GM18873 (cell line): Measurements from ENCODE around the gene DERA.
A peak's percentile ranks its signal among the peaks of the same experiment; 100 is the strongest.
"Not testable (repeated sequence)": the region's sequence is repeated elsewhere in the genome, so short reads cannot be mapped to it uniquely, and the experiment has no call there.

Experiments used
- ATAC-seq: cut with Tn5 transposase; IDR thresholded peaks from one replicate; pipeline ENCODE4 v1.9.1; 2021; ENCODE audit warnings: mild to moderate bottlenecking, moderate library complexity, moderate number of reproducible peaks; ENCODE audit not compliant: unreplicated experiment, low FRiP score

DERA gene

DNA sequence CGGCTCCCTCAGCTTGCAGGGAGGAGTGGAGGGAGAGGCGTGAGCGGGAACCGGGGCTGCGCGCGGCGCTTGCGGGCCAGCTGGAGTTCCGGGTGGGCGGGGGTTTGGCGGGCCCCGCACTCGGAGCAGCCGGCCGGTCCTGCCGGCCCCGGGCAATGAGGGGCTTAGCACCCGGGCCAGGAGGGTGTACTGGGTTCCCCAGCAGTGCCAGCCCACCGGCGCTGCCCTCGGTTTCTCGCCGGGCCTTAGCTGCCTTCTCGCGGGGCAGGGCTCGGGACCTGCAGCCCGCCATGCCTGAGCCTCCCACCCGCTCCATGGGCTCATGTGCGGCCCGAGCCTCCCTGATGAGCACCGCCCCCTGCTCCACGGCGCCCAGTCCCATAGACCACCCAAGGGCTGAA is 146.2 kb downstream of the DERA start:
- not testable (repeated sequence) for ATAC-seq

DNA sequence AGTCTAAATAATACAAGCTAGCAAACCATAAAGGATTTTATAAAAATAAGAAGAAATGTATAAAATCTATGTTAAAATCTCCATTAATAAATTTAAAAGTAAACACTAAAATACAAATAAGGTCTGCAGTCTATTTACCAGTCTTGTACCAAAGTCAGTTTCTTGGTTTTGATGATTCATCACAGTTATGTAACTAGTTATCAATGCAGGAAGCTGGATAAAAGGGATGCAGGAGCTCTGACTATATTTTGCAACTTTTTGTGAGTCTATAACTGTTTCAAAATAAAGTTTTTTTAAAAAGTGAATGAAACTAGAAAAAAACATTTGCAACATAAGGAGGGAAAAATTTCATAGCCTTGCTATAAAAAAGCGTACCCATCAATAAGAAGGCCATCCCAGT is 151.5 kb downstream of the DERA start:
- no peak for ATAC-seq

DNA sequence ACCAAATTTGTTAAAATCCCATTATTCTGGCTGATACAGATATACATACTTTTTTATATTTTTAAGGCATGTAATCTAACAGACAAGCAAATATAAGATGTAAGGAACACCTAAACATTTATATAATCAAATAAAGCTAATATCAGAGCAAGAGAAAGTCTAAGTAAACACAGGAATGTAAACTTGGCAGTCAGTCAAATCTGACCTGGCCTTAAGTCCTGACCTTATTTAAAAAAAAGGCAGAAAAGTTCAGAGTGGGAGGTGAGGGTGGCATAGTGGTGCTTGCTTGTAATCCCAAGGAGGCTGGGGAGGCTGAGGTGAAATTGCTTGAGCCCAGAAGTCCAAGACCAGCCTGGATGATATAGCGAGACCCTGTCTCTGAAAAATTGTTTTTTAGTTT is 152.6 kb downstream of the DERA start:
- no peak for ATAC-seq

DNA sequence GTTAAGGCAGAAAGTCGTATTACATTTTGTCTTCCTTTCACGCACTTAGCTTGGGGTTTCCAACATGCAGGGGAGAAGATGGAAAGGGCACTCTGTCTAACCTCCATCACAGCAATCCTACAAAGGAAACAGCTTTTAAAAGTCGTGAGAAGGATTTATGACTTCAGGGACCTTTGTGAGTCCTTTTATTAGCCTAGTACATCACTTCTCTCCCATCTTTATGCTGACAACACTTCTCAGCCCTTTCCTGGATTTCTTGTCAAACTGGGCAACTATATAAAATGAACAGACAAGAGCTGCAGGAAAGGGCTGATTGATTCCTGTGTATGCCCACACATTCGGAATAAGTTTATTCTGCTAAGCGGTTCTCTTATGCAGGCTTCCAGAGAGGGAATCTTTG is 159.0 kb downstream of the DERA start:
- no peak for ATAC-seq

DNA sequence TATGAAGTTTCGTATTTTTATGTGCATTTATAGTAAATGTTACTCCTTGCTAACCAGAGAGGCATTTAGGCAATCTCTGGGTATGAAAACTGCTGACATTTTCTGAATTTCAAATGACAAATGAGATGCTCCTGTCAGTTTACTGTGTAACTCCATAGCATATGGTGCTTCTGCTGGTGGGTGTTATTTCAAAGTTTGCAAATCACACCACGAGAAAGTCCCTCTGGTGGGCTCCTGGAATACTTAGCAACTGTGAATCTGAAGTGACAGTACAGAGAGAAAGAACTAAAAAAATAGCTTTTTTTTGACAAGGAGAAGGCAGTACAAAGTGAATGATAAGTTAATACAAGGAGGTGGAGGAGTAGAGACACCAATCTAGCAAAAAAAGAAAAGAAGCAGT is 161.5 kb downstream of the DERA start:
- no peak for ATAC-seq

DNA sequence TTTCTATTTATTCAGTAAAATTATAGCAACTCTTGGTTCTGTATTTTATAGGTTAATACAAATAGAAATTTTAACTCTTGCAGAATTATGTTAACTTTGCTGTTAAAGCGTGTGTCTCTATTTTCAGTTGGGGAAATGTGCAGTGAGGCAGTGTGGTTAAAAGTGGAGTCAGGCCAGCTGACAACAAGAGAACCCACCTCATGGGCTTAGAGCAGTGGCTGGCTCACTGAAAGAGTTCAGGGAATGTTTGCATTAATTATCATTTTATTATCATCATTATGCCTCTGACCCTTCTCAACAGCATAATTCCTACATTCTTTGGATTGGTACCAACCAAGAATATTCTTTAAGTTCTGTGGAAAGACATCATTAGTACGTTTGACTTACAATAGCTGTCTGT is 163.8 kb downstream of the DERA start:
- no peak for ATAC-seq

DNA sequence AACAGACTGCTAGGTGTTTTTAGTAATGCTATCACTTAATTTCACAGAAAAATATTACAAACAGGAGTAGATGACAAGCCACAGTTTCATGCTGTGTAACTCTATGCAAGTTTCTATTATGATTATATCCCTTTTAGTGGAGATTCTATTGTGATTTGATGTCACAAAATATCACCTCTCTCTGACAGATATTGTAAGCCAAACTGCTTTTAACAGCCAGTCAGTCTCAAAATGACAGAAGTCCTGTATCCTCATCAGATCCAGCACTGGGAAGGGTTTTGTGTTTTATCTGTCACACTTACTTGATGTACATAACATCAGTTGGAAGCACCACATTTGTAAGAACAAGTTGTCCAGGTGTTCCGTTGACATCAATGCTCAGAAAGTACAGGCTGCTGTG is 164.8 kb downstream of the DERA start:
- ATAC-seq = no peak

DNA sequence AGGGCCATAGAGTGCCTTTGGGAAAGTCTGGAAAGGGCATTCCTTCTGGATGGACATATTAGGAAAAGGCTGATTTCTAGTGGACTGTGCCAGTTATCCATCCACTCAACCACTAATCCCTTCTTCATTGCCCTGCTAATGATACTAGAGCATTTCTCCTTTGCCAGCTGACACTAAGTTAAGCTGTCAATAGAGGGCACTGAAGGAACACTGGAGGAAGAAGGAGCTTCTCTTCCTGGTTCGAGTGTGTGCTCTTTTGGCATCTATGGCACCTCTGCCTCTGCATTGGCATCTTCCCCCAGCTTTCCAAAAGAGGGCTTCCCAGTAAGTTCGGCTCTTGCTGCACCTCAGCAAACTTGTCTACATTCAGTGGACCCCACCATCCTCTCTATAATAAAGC is 165.4 kb downstream of the DERA start:
- peak; percentile 70 for ATAC-seq

DNA sequence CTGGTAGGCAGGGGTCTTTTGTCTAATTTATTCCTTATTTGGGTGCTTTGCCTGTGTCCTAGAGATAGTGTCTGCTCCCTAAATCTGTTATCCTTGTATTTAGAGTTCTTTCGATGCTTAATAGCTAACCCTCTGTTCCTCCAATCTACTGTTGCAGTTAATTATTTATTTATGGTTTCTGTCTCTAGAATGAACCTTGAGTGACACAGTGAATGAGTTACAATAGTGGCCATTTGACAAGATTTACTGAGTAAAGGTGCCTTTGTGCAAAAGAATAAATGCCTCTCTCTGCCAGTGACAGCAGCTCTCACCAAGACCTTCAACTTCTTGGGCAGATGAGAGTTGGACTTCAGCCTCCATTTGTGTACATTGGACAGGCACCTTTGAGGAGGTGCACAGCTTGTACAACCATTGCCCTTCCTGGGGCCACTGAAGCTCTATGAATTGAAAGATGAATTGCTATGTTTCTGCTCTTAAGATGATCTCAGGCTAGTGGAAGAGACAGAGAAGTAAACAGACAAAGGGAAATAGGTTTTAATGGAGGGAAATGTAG is 165.9 kb downstream of the DERA start:
- no peak for ATAC-seq

DNA sequence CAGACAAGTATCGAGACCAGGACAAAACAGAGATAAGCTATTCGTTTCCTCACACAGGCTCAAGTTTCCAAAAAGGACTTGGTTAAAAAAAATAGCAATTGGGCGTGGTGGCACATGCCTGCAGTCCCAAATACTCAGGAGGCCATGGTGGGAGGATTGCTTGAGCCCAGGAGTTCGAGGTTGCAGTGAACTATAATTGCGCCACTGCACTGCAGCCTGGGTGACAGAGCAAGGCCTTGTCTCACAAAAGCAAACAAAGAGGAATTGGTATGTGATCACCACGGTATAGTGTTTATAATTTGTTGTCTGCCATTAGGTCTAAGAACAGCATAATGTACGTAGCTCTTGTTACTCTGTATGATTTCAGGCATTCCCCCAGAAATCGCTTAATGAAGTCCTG is 175.3 kb downstream of the DERA start:
- no peak for ATAC-seq

DNA sequence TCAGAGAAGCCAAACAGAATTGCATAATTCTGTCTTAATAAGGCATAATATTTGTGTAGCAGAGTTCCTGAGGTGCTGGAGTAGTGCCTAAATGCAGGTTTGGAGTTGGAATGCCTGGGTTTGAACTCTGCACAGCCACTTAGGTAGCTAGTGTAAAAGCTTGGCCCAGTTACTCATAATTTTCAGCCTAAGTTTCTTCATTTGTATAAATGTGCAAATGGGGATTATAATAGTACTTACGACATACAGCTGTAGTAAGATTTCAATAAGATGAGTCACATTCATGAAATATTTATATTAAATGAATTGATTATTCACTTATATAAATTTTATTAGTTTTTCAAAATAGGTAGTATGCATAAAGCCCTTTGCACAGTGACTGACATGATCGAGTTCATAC is 175.8 kb downstream of the DERA start:
- ATAC-seq = no peak
